ENCODE measurements around the gene STON2.

STON2 gene

GRCh38 chr14:81277096-81277495 is 123.0 kb downstream of the STON2 start:
- no peak for TF ChIP-seq CTCF (conservative IDR thresholded peaks at IDR 0.05; ENCODE audit: control insufficient read depth, insufficient read depth, low read depth, low read length)
- no peak overlapping the region for H3K4me3 ChIP-seq (ENCODE audit: control insufficient read depth, low read depth, low read length)
- no peak for DNase-seq (ENCODE audit: low read depth)

GRCh38 chr14:81276073-81277069 is 123.8 kb downstream of the STON2 start:
- H3K4me3 ChIP-seq (ENCODE audit: control insufficient read depth, low read depth, low read length): no peak overlapping the region
- no peak for DNase-seq (ENCODE audit: low read depth)
- TF ChIP-seq CTCF (conservative IDR thresholded peaks at IDR 0.05; ENCODE audit: control insufficient read depth, insufficient read depth, low read depth, low read length): no peak

GRCh38 chr14:81275305-81276072 is 124.6 kb downstream of the STON2 start:
- no peak for DNase-seq (ENCODE audit: low read depth)
- no peak overlapping the region for H3K4me3 ChIP-seq (ENCODE audit: control insufficient read depth, low read depth, low read length)
- no peak for TF ChIP-seq CTCF (conservative IDR thresholded peaks at IDR 0.05; ENCODE audit: control insufficient read depth, insufficient read depth, low read depth, low read length)

- H3K4me3 ChIP-seq (ENCODE audit: control insufficient read depth, low read depth, low read length): no peak overlapping the region
- no peak for TF ChIP-seq CTCF (conservative IDR thresholded peaks at IDR 0.05; ENCODE audit: control insufficient read depth, insufficient read depth, low read depth, low read length)
- DNase-seq (ENCODE audit: low read depth): no peak
Observed at GRCh38 chr14:81273961-81274575, 126.1 kb downstream of the STON2 start.

- TF ChIP-seq CTCF (conservative IDR thresholded peaks at IDR 0.05; ENCODE audit: control insufficient read depth, insufficient read depth, low read depth, low read length): no peak
- DNase-seq (ENCODE audit: low read depth): no peak
Observed at GRCh38 chr14:81273521-81273920, 126.6 kb downstream of the STON2 start.

GRCh38 chr14:81272317-81272716 is 127.8 kb downstream of the STON2 start:
- TF ChIP-seq CTCF (conservative IDR thresholded peaks at IDR 0.05; ENCODE audit: control insufficient read depth, insufficient read depth, low read depth, low read length): no peak
- no peak for DNase-seq (ENCODE audit: low read depth)

More at GRCh38 chr14:81273521-81273920, 126.6 kb downstream of the STON2 start:
- no peak overlapping the region for H3K4me3 ChIP-seq (ENCODE audit: control insufficient read depth, low read depth, low read length)

More at GRCh38 chr14:81272317-81272716, 127.8 kb downstream of the STON2 start:
- no peak overlapping the region for H3K4me3 ChIP-seq (ENCODE audit: control insufficient read depth, low read depth, low read length)

Data from fibroblast of mammary gland (primary cell).